ENCODE results near the gene ARHGDIA.

Gene ARHGDIA

GRCh38 chr17:81822996-81823819 is 47.9 kb downstream of the ARHGDIA start:
- DNase-seq = no peak

GRCh38 chr17:81822312-81822637 is 48.9 kb downstream of the ARHGDIA start:
- no peak for DNase-seq

GRCh38 chr17:81821603-81822311 is 49.4 kb downstream of the ARHGDIA start:
- DNase-seq = no peak

- no peak for DNase-seq
Measured at GRCh38 chr17:81821147-81821546, 50.0 kb downstream of the ARHGDIA start.

- no peak for DNase-seq
Measured at GRCh38 chr17:81819708-81820107, 51.4 kb downstream of the ARHGDIA start.

- no peak for DNase-seq
Measured at GRCh38 chr17:81817758-81818147, 53.4 kb downstream of the ARHGDIA start.

Data from cortex of kidney (tissue), 1 donor.